Esophagus squamous epithelium (tissue), 4 donors: ENCODE measurements around the gene CLEC10A.

Experiments
- POLR2A ChIP-seq, 4 donors: fragments of 450-650 bp; IDR thresholded peaks; one replicate each; pipeline ENCODE4 v1.6.1; 2017; ENCODE audit warnings: antibody characterized with exemption in 4 of 4, mild to moderate bottlenecking in 4 of 4, moderate library complexity in 3 of 4
- TF ChIP-seq, protein P1 (sequence below), 6 experiments: fragments of 450-650 bp in 4 of 6; fragments of 200-600 bp in 2 of 6; sonication (generic) in 2 of 6; IDR thresholded peaks; one replicate each; pipeline ENCODE4 v1.5.1; 2016 to 2019; ENCODE audit warnings: antibody characterized with exemption in 6 of 6, mild to moderate bottlenecking in 4 of 6, moderate library complexity in 4 of 6

DNA sequence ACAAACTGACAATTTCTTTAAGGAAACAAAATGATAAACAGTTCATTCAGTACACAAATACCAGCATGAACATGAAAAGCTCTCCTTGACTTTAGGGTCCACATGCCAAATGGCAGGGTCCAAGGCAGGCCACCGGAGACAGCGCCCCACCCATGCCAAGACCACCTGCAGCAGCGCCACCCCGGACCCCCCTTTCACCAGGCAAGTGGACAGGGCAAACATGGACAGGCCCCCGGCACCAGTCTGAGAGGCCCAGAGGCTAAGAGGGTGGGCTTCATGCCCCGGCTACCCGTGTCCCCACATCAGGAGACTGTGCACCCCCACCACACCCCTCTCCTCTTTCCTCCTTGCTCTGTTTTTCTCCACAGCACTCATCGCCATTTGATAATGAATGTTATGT is 49.3 kb upstream of the CLEC10A start:
- TF ChIP-seq, protein P1, sequence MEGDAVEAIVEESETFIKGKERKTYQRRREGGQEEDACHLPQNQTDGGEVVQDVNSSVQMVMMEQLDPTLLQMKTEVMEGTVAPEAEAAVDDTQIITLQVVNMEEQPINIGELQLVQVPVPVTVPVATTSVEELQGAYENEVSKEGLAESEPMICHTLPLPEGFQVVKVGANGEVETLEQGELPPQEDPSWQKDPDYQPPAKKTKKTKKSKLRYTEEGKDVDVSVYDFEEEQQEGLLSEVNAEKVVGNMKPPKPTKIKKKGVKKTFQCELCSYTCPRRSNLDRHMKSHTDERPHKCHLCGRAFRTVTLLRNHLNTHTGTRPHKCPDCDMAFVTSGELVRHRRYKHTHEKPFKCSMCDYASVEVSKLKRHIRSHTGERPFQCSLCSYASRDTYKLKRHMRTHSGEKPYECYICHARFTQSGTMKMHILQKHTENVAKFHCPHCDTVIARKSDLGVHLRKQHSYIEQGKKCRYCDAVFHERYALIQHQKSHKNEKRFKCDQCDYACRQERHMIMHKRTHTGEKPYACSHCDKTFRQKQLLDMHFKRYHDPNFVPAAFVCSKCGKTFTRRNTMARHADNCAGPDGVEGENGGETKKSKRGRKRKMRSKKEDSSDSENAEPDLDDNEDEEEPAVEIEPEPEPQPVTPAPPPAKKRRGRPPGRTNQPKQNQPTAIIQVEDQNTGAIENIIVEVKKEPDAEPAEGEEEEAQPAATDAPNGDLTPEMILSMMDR (IDR thresholded peaks at IDR 0.05): no peak
- TF ChIP-seq POLR2A (IDR thresholded peaks at IDR 0.05): no peak
